GM12874 (cell line): Measurements from ENCODE around the gene EHBP1L1.

ENCODE experiments used
- CTCF ChIP-seq: IDR thresholded peaks from 2 replicates; pipeline ENCODE4 v1.5.1; 2011; ENCODE audit warnings: low read depth, mild to moderate bottlenecking, control low read depth, low read length, moderate library complexity; ENCODE audit not compliant: insufficient read depth

The EHBP1L1 gene

GRCh38 chr11:65590240-65590738, 14.4 kb downstream of the EHBP1L1 start:
- no peak for TF ChIP-seq CTCF

- TF ChIP-seq CTCF, result no peak
Measured at GRCh38 chr11:65591939-65592857, 16.3 kb downstream of the EHBP1L1 start.

DNA sequence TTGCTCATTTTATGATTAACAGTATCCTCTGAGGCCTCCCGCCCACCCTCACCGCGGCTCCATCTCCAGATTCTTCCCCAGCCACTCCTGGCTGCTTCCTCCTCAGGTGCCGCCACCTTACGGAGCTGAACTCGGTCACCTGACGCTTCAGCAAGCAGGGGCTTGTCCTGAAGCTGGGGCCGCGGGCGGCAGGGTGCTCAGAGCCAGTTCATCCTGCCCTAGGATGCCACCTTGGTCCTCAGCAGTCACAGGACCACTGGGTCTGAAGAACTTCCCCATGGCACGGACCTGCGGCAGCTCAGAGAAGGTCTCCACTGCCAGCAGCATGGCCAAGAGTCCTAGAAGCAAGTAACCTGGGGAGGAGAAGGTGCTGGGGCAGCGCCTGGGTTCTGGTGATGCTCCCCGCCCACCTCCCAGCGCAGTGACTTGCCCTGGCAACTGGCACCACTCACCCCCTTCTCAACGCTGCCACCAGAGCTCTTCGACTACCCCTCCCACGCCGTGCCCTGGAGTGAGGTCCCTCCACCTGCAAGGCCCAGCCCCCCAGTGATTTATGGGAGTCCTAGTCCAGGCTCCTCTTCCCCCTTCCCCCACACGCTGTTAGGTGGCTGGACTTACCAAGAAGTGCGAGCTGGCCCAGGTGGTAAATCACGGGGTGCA, 17.1 kb downstream of the EHBP1L1 start:
- no peak for TF ChIP-seq CTCF

GRCh38 chr11:65593518-65594414, 17.9 kb downstream of the EHBP1L1 start:
- peak; percentile 74 for TF ChIP-seq CTCF

GRCh38 chr11:65595131-65595530, 19.3 kb downstream of the EHBP1L1 start:
- TF ChIP-seq CTCF, result no peak

GRCh38 chr11:65595543-65596281, 19.9 kb downstream of the EHBP1L1 start, which contains the start of gene KCNK7:
KCNK7 (minus strand) TSS chr11:65595800; CDS start chr11:65595772, 28 bp downstream.
- TF ChIP-seq CTCF, result no peak
